Renal cortex interstitium (tissue), 11 donors: ENCODE results near the gene SEZ6. TPM values are rescaled to one million over a fixed set of nuclear protein-coding genes. Genes with fewer than 3 reads are reported as not detected.
A peak's percentile ranks its signal among the peaks of the same experiment; 100 is the strongest.

Source experiments
- DNase-seq, 11 donors: peaks; one replicate each; pipeline ENCODE4 v3.0.0-alpha.2; 2013; ENCODE audit warnings: low read depth in 9 of 11, low spot score in 4 of 11; ENCODE audit errors: extremely low read depth in 1 of 11
- polyA plus RNA-seq, 3 donors: library from polyadenylated mRNA; unstranded; fragments of 120-200 nt; gene quantifications; one replicate each; pipeline ENCODE4 v1.2.1, GENCODE V29; 2013; ENCODE audit not compliant: insufficient read length in 3 of 3

SEZ6 gene
- polyA plus RNA-seq, 3 donors = 0.20 to 0.41 (median 0.23) TPM

- DNase-seq = no peak
Observed at GRCh38 chr17:29039764-29040598, 34.1 kb upstream of the SEZ6 start.

DNA sequence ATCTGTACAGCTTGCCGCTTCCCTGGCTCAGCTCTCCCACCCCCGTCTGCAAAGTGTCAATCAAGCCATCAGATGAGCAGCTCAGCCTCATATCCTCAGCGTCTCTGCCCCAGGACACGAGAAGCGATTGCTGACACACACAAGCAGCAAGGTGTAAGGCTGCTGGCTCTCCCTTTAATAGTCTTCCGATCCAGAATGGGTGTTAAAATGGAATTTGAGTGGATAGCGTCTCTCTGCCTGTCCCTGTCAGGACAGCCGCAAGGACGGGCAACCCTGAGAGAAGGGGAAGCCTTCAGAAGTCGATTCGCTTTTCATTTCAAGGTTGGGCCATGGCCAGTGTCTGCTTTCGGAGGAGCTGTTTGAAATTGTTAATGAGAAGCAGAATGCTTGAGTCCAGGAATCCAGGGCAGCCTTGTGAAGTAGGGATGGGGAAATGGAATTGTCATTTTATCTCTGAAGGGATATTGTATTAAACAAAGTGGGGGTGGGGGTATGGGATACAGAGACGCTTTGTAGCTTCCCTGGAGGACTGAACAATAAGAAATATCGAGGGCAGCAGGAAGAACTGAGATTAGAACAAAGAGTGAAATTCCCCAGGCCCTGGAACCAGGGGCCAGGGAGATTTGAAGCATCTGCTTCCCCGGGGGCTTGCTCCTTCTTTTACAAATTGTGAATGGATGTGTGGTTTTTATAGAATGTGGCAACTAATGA lies 32.4 kb upstream of the SEZ6 start:
- no peak for DNase-seq

GRCh38 chr17:29037739-29038084 lies 31.9 kb upstream of the SEZ6 start:
- DNase-seq = no peak

- no peak for DNase-seq
Observed at GRCh38 chr17:29036584-29036983, 30.8 kb upstream of the SEZ6 start.

DNA sequence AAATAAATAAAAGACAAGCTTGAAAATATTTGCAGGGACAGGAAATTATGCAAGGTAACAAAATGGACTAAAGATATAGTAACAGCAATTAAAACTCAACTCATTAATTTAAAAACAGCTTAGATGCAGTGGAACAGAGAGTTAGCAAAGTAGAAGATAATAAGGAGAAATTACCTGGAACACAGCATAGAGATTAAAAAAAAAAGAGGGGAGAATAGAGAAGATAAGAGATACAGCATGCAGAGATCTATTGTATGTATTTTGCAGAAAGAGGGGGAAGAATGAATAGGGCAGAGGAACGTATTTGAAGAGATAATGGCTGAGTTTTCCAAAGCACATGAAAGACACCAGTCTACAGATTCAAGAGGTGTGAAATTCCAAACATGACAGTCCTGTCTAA lies 28.7 kb upstream of the SEZ6 start:
- DNase-seq = no peak

GRCh38 chr17:29032857-29033197 lies 27.0 kb upstream of the SEZ6 start:
- DNase-seq = no peak

GRCh38 chr17:29032013-29032856 lies 26.4 kb upstream of the SEZ6 start:
- DNase-seq = no peak

DNA sequence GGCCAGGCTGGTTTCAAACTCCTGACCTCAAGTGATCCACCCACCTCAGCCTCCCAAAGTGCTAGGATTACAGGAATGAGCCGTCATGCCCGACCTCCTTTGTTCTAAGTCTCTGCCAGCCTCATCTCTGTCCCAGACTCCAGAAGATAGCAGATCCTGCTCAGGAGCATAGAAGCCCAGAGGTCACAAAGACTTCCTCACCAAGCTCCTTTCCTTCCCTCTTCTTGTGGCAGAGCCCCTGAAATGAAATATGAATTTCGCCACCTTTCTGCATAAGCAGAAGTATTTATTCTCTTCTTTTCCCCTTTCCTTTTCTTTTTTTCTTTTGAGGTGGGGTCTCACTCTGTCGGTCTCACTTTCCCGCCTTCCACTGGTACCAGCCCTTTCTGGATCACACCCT lies 25.7 kb upstream of the SEZ6 start:
- no peak for DNase-seq

GRCh38 chr17:29024316-29024952 lies 18.6 kb upstream of the SEZ6 start:
- DNase-seq = no peak

DNA sequence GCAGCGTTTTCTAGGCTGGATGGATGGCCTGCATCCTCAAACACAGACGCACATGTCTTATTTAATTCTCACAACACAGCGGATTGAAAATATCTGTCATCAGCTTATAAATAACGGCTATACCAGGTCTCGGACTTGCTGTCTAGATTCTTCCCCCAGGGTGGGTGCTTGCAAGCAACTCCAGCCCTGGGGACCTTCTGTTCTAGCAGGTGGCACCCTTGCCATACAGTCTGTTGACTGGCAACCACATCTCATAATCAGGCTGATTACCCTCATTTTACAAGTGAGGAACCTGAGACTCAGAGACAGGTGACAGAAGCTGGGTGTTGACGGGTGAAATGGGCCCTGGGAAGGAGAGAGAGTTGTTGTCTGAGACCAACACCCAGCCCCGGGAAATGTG lies 16.2 kb upstream of the SEZ6 start:
- no peak for DNase-seq

DNA sequence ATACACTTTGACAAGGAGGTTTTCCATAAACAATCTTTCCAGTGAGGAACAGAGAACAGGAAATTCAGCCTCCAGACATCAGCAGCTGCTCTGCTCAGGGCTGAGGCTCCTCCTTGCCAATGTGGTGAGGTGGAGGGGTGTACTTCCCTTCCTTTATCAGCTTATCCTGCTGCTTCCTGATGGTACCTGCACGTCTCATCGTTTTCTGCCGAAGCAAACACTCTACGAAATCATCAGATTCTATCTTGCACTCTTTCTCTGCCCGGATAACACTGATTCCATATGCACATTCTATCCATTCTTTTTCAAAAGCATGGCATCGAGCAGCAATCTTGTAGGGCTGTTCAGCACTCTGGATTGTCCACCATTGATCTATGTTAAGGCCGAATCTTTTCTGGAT lies 15.4 kb upstream of the SEZ6 start:
- no peak for DNase-seq

DNA sequence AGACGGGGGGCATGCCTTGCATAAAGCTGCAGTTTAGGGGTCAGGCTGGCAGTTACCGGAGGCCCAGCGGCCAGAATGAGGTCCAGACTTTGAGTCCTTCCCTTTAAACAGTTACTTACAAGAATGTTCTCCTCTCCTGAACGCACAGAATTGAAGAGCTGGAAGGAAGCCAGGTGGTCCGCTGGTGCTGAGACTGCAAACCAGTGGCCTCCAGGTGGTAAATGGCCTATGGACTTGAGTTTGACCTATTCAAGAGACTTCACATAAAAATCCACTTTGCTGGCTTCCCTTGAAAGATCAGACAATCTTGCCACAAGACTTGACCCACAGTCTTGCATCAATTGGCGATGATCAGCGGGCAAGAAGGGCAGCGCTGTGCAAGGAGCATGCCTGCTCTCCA lies 14.7 kb upstream of the SEZ6 start:
- peak in 1 of 11 donors; percentile 46 for DNase-seq

DNA sequence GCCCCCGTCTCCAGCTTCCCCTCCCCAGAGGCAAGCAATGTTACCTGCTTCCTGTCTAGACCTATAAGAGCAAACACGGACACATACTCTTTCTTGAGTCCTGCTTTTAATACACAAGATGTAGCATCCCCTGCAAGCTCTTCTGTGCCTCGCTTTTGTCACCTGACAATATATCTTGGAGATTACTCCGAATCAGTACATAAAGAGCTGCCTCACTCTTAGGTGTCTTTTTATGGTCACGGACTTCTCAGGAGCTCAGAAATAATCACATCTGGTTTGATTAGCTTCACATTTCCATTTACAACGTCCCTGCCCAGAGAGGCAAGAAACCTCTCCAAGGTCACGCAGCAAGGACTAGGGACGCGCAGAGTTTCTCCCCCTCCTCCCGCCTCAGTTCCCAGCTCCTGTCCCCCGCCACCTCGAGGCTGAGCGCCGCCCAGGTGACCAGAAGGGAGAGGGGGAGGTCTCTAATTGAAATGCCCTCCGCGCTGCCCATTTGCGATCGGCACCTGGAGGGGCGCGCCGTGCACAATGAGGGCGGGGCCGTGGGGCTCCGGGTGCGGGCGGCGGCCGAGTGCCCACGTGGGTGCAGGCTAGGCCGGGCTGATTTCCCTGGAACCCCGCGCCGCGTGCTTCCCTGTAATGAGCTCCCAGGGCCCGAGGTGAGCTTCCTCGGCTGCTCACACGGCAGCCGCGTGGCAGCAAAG lies 13.8 kb upstream of the SEZ6 start:
- DNase-seq = no peak

GRCh38 chr17:29018788-29019474 lies 13.1 kb upstream of the SEZ6 start:
- no peak for DNase-seq

- DNase-seq = no peak
Observed at GRCh38 chr17:29016345-29017210, 10.7 kb upstream of the SEZ6 start.

- DNase-seq = no peak
Observed at GRCh38 chr17:29014716-29015115, 8.9 kb upstream of the SEZ6 start.

GRCh38 chr17:29012535-29012934 lies 6.7 kb upstream of the SEZ6 start:
- no peak for DNase-seq
